GM18909 (cell line): Measurements from ENCODE around the gene RNF214.

Experiments
- ATAC-seq: cut with Tn5 transposase; IDR thresholded peaks from one replicate; pipeline ENCODE4 v1.9.1; 2021; ENCODE audit warnings: mild to moderate bottlenecking; ENCODE audit not compliant: unreplicated experiment, poor library complexity

Gene RNF214

DNA sequence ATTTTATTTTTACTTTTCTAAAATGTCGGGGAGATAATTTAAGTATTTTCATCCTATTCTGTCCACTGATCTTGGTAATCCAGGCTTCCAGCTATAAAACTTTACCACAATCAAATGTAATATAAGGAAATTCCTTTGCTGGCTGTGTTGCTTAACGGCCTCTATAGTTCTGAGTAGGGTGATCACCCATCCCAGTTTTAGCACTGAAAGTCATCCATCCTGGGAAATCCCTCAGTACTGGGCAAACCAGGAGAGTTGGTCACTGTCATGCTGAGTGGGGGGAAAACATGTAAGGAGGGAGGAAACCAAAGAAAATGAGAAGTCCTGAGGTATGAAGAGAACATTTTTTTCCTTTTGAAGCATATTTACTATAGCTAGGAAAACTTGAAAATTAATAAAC is 45.9 kb downstream of the RNF214 start:
- ATAC-seq, result no peak

DNA sequence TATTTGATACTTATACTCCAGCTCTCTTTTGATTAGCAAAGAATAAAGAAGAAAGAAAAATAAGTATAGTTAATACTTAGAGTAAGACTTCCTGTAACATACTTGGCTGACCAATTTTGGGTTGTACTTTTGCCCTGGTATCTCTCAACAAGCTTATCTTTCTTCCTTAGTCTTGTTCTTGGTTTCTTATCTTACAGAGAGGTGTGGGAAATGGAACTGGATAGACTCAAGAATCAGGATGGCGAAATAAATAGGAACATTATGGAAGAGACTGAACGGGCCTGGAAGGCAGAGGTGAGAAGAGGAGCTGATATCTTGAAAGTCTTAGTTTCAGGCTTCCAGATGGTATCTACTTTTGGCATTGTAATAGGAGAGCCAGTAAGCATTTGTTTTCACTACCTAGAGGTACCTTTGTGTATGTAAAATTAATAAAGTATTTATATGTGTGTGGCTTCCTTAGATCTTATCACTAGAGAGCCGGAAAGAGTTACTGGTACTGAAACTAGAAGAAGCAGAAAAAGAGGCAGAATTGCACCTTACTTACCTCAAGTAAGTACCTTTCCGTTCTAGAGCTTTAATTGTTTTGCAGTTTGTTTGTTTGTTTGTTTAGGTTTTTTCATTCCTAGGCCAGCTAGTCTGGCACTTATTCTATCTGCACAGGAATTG is 47.4 kb downstream of the RNF214 start:
- no peak for ATAC-seq

DNA sequence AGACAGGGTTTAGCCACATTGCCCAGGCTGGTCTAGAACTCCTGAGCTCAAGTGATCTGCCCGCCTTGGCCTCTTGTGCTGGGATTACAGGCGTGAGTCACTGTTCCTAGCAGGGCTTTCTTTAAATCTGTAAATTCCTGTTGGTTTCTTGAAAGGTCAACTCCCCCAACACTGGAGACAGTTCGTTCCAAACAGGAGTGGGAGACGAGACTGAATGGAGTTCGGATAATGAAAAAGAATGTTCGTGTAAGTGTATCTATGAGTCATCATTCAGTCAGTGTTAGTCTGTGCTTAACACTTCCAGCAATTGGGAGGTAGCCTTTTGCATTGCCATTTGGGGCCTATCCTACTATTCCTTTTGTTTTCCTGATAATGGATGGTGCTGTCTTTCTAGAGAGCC is 48.7 kb downstream of the RNF214 start:
- ATAC-seq, result no peak

DNA sequence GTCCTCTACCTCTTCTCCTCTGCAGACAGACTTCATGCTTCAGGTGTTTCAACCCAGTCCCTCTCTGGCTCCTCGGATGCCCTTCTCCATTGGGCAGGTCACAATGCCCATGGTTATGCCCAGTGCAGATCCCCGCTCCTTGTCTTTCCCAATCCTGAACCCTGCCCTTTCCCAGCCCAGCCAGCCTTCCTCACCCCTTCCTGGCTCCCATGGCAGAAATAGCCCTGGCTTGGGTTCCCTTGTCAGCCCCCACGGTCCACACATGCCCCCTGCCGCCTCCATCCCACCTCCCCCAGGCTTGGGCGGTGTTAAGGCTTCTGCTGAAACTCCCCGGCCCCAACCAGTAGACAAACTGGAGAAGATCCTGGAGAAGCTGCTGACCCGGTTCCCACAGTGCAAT is 49.4 kb downstream of the RNF214 start:
- no peak for ATAC-seq

DNA sequence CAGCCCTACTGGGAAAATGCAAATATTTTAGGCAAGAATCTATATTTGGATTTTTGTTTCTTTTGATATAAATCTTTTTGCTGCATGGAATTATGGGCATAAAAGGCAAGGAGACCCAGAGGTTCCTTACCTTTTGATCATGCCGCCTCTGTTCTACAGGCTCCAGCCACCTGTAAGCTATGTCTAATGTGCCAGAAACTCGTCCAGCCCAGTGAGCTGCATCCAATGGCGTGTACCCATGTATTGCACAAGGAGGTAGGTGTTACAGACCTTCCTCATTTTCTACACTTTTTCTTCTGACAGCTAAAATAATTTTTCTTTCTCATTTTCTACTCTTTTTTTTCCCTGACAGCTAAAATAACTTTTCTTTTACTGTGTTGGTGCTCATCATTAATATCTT is 50.5 kb downstream of the RNF214 start:
- ATAC-seq, result no peak

DNA sequence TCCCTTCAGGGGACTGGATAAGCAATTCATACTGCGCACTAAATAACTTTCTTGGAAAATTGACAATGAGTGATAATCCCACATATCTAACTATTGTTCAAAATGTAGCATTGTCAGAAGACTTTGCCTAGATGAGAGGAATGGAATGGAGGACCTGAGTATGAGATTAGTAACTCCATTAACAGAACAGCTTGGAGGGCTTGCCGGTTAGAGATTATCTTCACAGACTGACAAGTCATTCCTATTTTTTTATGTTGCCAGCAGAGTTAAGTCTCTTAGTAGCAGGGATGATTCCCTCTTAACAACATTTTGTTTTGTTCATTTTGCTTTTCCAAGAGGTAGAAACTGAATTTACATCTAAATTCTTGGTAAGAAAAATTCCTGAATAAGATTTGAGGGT is 51.6 kb downstream of the RNF214 start:
- no peak for ATAC-seq

DNA sequence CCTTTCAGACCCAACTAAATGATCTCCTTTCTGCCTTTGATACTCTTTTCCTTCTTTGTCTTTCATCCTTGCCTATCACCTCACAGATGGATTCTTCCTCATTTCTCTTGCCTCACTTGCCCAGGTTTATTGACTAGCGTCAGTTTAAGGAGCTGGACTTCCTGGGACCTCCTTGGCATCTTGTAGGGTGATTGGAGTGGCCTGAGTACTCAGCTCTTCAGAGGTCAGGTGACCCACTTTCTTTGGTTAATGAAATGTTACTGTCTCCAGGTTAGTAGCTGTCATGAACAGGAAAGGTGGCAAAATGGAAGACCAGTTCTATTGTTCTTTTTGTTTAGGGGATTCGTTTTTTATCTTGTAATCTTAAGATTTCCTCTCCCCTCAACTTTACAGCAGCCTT is 54.1 kb downstream of the RNF214 start:
- no peak for ATAC-seq

DNA sequence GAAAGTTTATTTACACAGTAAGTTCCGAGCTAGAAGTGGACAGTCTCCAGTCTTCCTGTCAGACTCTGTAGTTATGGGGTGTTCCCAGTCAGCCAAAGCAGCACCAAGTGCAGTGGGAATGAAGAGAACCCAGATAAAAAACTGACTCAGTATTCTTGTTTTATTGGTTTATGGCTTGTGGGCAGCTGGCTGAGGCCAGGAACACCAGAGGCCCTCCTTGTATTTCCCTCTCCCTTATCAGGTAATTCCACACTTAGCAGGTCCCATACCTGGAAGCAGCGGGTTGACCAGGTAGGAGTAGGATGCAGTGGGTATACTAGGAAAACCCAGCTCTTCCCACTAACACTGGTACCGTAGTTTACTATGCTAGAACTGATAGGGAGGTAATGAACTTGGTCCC is 55.2 kb downstream of the RNF214 start:
- ATAC-seq, result no peak

DNA sequence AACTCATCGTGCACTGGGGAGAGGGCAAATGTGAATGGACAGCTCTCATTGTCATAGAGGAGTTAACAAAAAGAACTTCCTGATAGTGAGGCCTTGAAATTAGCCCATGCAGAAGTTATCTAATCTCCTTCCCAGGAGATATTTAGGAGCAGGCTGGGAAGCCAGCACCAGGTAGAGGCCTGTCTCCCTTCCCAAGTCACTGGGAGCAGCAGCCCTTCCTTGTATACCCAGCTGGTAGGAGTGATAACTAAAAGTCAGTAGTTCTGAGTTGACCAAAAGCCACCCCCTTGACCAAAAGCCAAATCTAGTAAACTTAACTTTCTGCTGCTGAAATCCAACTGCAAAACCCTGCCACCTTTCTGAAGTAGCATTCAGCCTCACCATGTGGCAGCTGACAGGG is 57.3 kb downstream of the RNF214 start:
- no peak for ATAC-seq

DNA sequence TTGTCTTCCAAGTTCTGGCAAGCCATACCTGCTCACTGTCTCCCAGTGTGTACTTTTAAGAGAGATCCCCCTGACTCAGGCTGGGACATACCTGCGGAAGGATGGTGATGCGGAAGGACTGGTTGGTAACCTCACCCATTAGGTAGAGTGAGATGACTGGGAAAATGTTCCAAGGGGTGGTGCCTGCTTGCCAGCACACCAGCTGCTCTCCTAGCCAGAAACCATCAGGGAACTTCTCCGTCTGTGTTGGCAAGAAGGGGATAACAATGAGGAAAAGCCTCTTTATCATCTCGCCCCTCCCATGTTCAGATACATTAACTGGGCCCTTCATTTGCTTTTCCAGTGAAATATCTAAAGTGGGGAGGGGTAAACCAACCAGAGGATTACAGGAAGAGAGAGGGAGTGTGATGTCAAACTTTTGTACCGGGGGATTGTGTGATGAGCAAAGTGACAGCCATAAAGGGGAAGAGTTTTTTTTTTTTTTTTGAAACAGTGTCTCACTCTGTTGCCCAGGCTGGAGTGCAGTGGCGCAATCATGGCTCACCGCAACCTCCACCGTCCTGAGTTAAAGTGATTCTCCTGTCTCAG is 58.4 kb downstream of the RNF214 start, which contains the start of gene BACE1-AS:
Gene BACE1-AS, plus strand, starts transcription at position 538 of the 588 bp plus-strand sequence.
- ATAC-seq, result no peak

DNA sequence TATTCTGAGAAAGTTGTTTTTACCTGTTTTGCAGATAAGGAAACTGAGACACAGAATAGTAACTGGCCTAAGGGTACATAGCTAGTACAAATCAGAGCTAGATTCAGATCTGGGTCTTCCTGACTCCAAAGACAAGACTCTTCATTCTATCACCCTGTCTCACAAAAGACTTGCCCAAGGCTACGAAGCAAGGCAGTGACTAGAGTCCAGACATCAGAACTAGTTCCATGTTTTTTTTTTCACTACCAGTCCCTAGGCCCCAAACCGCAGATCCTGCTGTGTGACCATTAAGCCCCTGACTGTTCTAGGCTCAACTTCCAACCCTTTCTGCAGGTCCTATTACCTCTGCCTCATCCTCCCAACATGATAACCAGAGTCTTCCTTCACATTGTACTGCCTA is 60.1 kb downstream of the RNF214 start:
- no peak for ATAC-seq

DNA sequence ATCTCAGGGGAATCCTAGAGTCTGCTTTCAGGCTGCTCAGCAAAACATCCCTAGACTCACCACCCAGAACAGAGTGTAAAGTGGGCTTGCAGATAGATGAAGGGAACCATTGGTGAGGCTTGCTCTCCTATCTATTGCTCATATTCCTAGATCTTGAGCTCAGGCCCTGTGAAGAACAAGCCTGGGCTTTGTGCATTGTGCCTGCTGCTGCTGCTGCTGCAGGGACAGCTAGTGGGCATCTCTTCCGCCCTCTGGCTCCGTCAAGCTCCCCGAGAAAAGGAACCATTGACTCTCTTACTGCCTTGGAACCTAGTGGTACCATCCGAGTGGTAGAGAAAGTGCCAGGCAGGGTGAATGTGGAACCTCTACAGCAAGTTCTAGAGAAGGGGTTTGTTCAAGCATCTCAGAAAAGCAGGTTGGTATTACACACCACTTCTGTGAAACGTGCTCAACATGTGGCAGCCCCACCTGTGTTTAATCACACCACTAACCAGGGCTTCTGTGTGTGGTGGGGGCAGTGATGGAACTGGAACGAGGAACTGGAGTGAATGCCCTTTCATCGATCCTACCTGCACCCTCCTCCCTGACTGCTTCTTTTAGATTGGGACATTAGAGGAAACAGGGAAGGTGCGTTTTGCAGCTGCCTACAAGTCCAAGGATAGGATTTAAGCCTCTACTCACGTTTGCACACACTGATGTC is 63.1 kb downstream of the RNF214 start:
- no peak for ATAC-seq

DNA sequence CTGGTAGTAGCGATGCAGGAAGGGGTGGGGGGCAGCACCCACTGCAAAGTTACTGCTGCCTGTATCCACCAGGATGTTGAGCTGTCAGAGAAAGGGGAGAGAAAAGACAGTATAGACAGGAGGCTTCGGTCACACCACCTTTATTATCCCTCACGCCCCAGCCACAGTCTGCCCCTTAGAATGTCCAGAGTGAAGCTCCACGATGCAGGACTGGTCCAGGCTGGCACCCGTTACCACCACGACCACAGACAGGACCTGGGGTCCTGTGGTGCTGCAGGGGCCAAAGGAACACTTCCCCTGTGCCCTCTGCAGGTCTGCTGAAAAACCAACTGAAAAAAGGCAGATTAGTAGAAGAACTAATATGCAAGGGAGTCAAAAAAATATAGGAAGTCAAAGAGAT is 64.4 kb downstream of the RNF214 start:
- no peak for ATAC-seq

DNA sequence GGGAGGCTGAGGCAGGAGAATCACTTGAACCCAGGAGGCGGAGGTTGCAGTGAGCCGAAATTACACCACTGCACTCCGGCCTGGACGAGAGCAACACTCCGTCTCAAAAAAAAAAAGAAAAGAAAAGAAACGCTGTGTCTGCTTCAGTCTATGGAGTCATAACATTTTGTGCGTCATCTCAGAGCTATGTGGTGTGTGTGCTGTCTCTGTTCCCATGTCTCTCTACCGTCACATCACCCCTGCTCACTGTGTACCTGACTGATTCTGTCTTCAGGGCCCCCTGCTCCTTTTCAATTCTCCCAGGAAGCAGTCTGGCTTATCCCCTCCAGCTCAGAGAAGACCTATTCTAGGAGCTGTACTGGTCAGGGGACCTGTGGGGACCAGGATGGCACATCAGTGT is 65.7 kb downstream of the RNF214 start:
- no peak for ATAC-seq

DNA sequence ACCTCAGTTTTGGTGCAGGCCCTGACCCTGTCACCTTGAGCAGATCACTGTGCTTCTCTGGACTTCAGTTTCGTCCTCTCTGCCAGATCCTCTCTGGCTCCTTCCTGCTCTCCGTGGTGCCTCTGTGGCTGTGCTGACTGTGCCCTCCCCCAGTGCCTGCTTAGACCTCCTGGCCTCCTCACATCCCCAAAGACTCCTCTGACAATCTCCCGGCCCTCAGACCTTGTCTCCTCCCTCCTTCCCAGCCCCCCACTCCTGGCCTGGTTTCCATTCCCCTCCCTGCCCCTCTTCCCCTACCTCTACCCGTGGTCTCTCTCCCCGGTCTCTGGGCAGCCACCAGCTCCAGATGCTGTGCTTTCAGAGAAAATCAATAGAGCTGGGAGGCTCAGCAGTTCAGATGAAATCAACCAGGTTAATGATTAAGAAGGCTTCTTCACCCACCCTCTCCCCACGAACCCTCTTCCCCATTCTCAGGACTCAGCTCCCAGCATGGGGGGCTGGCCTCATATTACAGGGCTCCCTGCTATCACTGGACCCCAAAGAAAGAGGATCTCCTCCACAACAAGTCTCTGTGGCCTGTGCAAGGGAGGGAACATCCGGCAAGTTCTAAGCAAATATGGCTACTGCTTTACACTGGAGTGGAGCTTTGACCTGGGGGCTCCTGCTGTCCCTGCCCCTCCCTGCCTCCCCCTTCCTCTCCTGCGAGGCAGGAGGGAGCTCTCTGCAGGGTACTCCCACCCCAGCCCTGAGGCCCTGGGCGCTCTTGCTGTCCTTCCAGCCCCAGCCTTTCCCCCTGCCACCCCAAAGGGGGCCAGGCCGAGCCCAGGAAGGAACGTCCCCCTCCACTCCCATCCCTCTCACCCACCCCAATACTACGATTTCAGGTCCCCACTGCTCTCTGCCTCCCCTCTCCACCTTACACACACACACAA is 67.1 kb downstream of the RNF214 start:
- no peak for ATAC-seq

DNA sequence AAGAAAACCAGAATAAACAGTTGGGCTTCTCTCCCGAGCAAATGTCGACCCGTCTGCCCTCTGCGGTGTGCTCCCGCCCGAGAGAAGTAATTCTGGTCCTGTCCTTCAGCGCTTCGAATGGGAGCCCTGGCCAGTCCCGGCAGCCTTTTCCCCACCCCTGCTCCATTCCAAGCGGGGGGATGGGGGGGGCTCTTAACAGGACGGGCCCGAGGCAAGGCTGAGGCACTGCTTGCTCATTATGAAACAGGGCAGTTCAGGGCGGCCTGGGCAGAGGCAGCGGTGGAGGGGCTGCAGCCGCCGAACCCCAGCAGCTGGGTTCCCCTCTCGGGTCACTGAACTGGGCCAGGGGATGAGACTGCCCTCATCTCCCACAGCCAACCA is 67.8 kb downstream of the RNF214 start:
- no peak for ATAC-seq

DNA sequence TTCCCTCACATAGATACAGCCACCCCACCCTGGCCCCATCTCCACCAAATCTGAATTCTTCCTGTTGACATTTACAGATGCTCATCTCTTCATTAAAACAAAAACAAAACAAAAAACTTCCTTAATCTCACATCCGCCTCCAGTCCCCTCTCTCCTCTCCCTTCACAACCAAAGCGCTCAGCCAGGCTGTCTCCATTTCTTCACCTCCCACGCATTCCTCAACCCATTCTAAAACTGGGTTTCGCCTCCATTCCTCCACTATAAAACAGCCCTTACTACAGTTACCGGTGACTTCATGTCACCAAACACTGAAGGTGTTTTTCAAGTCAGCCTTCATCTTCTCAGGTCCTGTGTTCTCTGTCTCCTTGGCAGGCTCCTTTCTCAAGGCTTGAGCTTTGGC is 68.3 kb downstream of the RNF214 start:
- no peak for ATAC-seq

DNA sequence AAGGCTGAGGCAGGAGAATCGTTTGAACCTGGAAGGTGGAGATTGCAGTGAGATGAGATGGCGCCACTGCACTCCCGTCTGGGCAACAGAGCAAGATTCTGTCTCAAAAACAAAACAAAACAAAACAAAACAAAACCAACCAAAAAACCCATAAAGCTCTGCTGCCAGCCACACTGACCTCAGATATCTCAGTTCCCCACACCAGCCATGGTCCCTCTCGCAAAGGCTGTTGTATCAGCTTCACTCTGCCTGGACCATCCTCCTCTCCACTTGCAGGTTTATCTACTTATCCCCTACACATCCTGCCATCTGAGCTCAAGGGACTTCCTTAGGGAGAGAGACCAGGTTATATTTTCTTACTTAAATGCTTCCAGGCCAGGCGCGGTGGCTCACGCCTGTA is 69.8 kb downstream of the RNF214 start:
- ATAC-seq, result no peak

DNA sequence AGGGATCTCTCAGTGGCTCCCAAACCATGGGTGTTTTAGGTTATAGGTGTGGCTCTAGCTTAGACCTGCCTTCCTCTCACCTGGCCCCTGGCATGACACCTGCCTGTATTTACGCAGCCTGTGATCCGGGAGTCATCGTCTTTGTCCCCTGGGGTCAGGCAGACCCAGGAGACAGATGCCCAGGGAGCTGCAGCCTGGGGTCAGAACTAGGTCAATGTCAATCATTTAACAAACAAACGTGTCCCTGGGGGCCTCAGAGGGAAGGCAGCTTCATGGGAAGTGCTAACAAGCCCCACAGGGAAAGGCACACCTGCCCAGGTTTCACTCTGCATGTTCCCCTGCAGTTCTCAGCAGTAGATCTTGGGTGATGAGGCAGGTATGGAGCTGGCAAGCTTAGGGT is 70.6 kb downstream of the RNF214 start:
- ATAC-seq, result no peak

DNA sequence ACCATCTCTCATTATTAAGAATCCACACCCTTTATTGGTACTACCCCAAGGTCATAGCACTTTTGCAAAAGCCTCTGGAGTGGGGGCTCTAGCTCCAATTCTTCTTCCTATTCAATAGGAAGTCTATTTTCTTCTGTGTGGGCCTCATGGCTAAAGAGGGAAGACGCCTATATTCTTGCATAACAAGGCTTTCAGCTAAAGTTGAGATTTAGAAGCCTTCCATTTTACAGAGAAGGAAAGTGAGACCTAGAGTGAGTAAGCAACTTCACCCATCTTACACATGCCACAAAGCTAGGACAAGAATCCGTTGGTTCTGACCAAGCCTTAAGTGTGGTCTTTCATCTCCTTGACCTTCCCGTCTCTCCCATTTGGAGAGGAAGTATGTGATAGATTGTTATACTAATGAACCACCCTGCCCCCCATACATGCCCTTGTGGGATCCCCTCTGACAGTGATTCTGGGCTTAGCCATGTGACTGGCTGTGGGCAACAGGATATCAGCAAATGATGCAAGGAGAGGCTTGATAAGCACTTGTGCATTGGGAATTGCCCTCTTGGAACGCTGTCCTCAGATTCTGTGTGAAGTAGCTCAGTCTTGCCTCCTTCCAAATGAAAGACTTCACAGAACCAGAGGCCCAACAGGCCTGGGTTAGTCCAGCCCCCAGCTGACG is 71.3 kb downstream of the RNF214 start:
- ATAC-seq, result no peak
